Stomach (tissue), 9 donors: ENCODE data around the gene AP4E1. TPM values are rescaled to one million over a fixed set of nuclear protein-coding genes. Genes with fewer than 3 reads are reported as not detected.
"Not testable (repeated sequence)": the region's sequence is repeated elsewhere in the genome, so short reads cannot be mapped to it uniquely, and the experiment has no call there.

Experiments
- DNase-seq, 2 donors: peaks; one replicate each; pipeline versions ENCODE4 v3.0.0 to v3.0.0-alpha.2; 2013 to 2019
- H3K27ac ChIP-seq, 5 donors: fragments of 200-600 bp in 4 of 5; sonication (generic) in 4 of 5; one replicate each; pipeline ENCODE4 v1.5.1; 2013 to 2019; ENCODE audit warnings: mild to moderate bottlenecking in 1 of 5, moderate library complexity in 1 of 5
- H3K27me3 ChIP-seq, 3 donors: fragments of 200-600 bp; sonication (generic); one replicate each; pipeline ENCODE4 v1.5.1; 2017 to 2019; ENCODE audit warnings: mixed run types in 1 of 3
- H3K36me3 ChIP-seq, 4 donors: fragments of 200-600 bp; sonication (generic); 1 replicate in 3 of 4; 2 replicates in 1 of 4; pipeline ENCODE4 v1.5.1; 2016 to 2019
- H3K4me1 ChIP-seq, 4 donors: fragments of 200-600 bp; sonication (generic); one replicate each; pipeline ENCODE4 v1.5.1; 2016 to 2019
- H3K4me3 ChIP-seq, 4 donors: fragments of 200-600 bp; sonication (generic) in 3 of 4; one replicate each; pipeline ENCODE4 v1.5.1; 2016 to 2019; ENCODE audit warnings: mild to moderate bottlenecking in 1 of 4
- H3K9me3 ChIP-seq, 4 donors: fragments of 200-600 bp; sonication (generic); one replicate each; pipeline ENCODE4 v1.5.1; 2016 to 2019
- EP300 ChIP-seq: sonication (generic); formaldehyde crosslinking; IDR thresholded peaks from one replicate; pipeline ENCODE4 v1.6.1; 2017; ENCODE audit warnings: antibody characterized with exemption
- POLR2A ChIP-seq, 4 donors: fragments of 450-650 bp; IDR thresholded peaks; one replicate each; pipeline ENCODE4 v1.6.1; 2016; ENCODE audit warnings: antibody characterized with exemption in 4 of 4, control low read depth in 2 of 4, mild to moderate bottlenecking in 1 of 4, moderate library complexity in 1 of 4
- POLR2AphosphoS5 ChIP-seq, 3 donors: sonication (generic); formaldehyde crosslinking; IDR thresholded peaks; one replicate each; pipeline ENCODE4 v1.6.1; 2016; ENCODE audit warnings: antibody characterized with exemption in 3 of 3
- WGBS, 5 donors: extraction: QIAGEN DNeasy Blood & Tissue Kit in 3 of 5; methylation state at CpG; one replicate each; pipeline versions ENCODE4 v1.1.5 to v1.1.7; 2013 to 2018; 5-methylcytosine and 5-hydroxymethylcytosine counted together
- intact Hi-C: fragments of 100-400 bp; cut with DNase I; formaldehyde crosslinking; loops from one replicate; pipeline ENCODE4 v1.15.1; 2023; ENCODE audit warnings: low total_unique reads
- polyA plus RNA-seq, 3 donors: library from polyadenylated mRNA; stranded (reverse); fragments of 200-250 nt; gene quantifications; one replicate each; pipeline ENCODE4 v1.2.3, GENCODE V29; 2013
- total RNA-seq, 5 donors: library from RNA; depleted of rRNA; stranded (reverse); fragments of >200 nt; gene quantifications; one replicate each; pipeline versions ENCODE4 v1.1.0 to v1.2.3, GENCODE V29; 2014 to 2016
- TF ChIP-seq, protein P1 (sequence below), 7 experiments: fragments of 450-650 bp in 4 of 7; fragments of 200-600 bp in 3 of 7; sonication (generic) in 3 of 7; IDR thresholded peaks; one replicate each; pipeline ENCODE4 v1.5.1; 2016 to 2019; ENCODE audit warnings: antibody characterized with exemption in 7 of 7, control low read depth in 2 of 7, mild to moderate bottlenecking in 1 of 7
- donor health status: healthy with polysubstance abuse.
- donor health status: Bipolar disorder and iron deficiency.
- donor health status: healthy.

Gene AP4E1
- total and polyA plus RNA-seq, 8 donors = 1.8 to 31.9 (median 7.6) TPM

DNA sequence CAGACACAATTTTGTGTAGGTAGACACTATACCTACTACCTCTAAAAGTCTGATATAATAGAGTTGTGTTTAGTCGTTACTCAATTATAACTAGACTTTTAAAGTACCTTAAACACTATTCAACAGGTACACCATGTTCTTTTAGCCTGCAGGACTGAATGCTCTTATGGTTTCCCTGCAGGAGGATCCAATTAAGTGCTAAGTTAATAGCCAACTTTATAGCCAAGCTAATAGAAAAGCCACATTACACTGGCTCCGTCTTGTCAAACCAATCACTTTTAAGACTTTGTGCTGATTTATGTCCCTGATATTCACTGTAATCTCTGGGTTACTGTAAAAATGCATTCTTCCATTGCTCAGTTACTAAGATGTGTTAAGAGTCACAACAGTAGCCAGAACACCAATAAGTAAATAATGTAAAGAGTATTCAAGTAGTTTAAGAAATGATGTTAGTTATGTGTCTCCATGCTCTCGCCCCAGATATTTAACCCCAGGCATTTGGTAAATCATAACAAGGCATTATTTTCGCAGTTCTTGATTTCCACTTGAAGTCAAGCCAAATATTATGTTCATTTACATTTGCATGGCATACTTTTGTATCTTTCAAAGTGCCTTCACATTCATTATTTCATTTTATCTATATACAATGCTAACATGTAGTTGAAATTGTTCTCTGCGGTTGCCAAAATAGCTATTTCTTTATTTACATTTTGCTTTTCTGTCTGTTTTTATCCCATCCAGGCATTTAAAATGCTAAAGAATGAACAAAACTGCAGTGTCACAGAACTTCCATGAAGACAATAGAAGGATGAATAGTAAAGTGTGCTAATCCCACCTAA, 42.7 kb upstream of the AP4E1 start:
- no peaks in the 10 kb centered on the region for H3K36me3 ChIP-seq
- TF ChIP-seq POLR2AphosphoS5 (IDR thresholded peaks at IDR 0.05) (no peak), POLR2A (IDR thresholded peaks at IDR 0.05) (no peak), EP300 (no peak)
- TF ChIP-seq, protein P1, sequence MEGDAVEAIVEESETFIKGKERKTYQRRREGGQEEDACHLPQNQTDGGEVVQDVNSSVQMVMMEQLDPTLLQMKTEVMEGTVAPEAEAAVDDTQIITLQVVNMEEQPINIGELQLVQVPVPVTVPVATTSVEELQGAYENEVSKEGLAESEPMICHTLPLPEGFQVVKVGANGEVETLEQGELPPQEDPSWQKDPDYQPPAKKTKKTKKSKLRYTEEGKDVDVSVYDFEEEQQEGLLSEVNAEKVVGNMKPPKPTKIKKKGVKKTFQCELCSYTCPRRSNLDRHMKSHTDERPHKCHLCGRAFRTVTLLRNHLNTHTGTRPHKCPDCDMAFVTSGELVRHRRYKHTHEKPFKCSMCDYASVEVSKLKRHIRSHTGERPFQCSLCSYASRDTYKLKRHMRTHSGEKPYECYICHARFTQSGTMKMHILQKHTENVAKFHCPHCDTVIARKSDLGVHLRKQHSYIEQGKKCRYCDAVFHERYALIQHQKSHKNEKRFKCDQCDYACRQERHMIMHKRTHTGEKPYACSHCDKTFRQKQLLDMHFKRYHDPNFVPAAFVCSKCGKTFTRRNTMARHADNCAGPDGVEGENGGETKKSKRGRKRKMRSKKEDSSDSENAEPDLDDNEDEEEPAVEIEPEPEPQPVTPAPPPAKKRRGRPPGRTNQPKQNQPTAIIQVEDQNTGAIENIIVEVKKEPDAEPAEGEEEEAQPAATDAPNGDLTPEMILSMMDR (IDR thresholded peaks at IDR 0.05) = no peak
- H3K4me1 ChIP-seq = no peaks in the 10 kb centered on the region
- intact Hi-C loops = no loop called here
- H3K27me3 ChIP-seq = no peaks in the 10 kb centered on the region
- H3K9me3 ChIP-seq = no peaks in the 10 kb centered on the region
- 84 to 93% (median 89%) methylated on average over 5 of the region's 5 CpGs for WGBS, 5 donors
- H3K27ac ChIP-seq = no peak overlapping the region
- H3K4me3 ChIP-seq = no peak overlapping the region
- no peak for DNase-seq

DNA sequence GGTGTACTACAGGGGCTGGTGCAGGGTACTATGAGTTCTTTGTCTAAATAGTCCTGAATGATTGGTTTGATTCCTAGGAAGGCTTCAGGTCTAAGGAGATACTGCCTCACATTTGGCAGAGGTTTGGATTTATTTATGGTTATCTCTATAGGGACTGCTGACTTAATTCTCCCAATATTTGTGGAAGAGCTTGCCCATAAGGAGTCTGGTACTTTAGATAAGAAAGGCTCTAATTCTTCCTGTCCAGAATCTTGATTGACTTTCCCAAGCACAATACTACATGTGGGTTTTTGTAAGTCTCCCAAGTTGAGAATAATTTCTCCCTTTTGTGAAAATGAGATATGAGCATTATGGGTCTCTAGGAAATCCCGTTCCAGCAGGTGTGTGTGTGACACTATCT, 36.7 kb upstream of the AP4E1 start:
- H3K36me3 ChIP-seq = no peaks in the 10 kb centered on the region
- peaks cover 0 to 18% (median 8%) of the 10 kb centered on the region in 4 donors for H3K4me1 ChIP-seq
- no peak for DNase-seq
- no peaks in the 10 kb centered on the region for H3K27me3 ChIP-seq
- 28 to 60% (median 47%) methylated on average over 1 of the region's 1 CpG for WGBS, 5 donors
- intact Hi-C loops = no loop called here
- TF ChIP-seq POLR2A (IDR thresholded peaks at IDR 0.05) = no peak
- TF ChIP-seq, protein P1 (IDR thresholded peaks at IDR 0.05) = no peak
- no peak for TF ChIP-seq POLR2AphosphoS5 (IDR thresholded peaks at IDR 0.05)
- no peak overlapping the region for H3K4me3 ChIP-seq
- H3K9me3 ChIP-seq = no peaks in the 10 kb centered on the region
- no peak overlapping the region for H3K27ac ChIP-seq

DNA sequence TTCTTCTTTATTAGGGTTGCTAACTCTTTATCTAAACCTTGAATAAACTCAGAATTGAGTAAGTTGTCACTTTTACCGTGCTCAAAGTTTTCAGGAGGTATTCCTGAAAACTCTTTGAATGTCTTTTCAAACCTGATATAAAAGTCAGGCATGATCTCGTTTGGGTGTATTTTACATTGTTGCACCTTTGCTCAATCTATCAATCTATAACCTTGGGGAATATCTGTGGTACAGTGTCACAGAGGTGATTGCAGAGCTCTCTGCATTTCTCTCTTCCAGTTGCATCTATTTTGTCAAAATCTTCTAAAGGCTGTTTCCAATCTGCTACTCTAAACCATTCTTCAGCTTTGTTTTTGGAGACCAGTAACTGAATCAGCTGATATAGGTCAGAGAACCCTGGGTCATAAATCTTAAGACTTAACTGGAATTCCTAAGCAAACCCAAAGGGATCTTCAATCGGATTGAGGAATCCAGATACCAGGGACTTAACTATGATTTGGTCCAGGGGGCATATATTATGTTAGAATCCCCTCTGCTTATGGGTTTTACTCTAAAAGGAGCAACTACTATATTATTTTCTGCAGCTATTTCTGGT, 35.6 kb upstream of the AP4E1 start:
- Histone ChIP-seq H3K4me3 (no peak overlapping the region), H3K27ac (no peak overlapping the region), H3K9me3 (no peaks in the 10 kb centered on the region), H3K36me3 (no peaks in the 10 kb centered on the region), H3K27me3 (no peaks in the 10 kb centered on the region), H3K4me1 (peaks cover 0 to 24% (median 14%) of the 10 kb centered on the region in 4 donors)
- TF ChIP-seq POLR2A (IDR thresholded peaks at IDR 0.05) = no peak
- TF ChIP-seq, protein P1 (IDR thresholded peaks at IDR 0.05) = no peak
- TF ChIP-seq EP300 = no peak
- TF ChIP-seq POLR2AphosphoS5 (IDR thresholded peaks at IDR 0.05) = no peak
- intact Hi-C loops = no loop called here
- WGBS, 5 donors = 60 to 79% (median 74%) methylated on average over 3 of the region's 3 CpGs
- no peak for DNase-seq

GRCh38 chr15:50873935-50874361, 34.5 kb upstream of the AP4E1 start:
- TF ChIP-seq POLR2AphosphoS5 (IDR thresholded peaks at IDR 0.05) = no peak
- TF ChIP-seq POLR2A (IDR thresholded peaks at IDR 0.05) = no peak
- TF ChIP-seq, protein P1 (IDR thresholded peaks at IDR 0.05) = no peak
- TF ChIP-seq EP300 = no peak
- no peaks in the 10 kb centered on the region for H3K36me3 ChIP-seq
- H3K27me3 ChIP-seq = no peaks in the 10 kb centered on the region
- intact Hi-C loops = no loop called here
- H3K4me3 ChIP-seq = peak overlapping the region in 1 of 4 donors; percentile 1
- no peak overlapping the region for H3K27ac ChIP-seq
- no peak for DNase-seq
- WGBS, 5 donors = 34 to 48% (median 39%) methylated on average over 4 to 9 of the region's 9 CpGs
- no peaks in the 10 kb centered on the region for H3K9me3 ChIP-seq
- H3K4me1 ChIP-seq = peaks cover 0 to 24% (median 14%) of the 10 kb centered on the region in 4 donors

- not testable (repeated sequence) for H3K36me3 ChIP-seq, H3K27ac ChIP-seq, H3K27me3 ChIP-seq, H3K9me3 ChIP-seq, DNase-seq, H3K4me3 ChIP-seq
- WGBS, 5 donors = 88 to 98% (median 92%) methylated on average over 3 of the region's 3 CpGs
- H3K4me1 ChIP-seq = peaks cover 0 to 26% (median 14%) of the 10 kb centered on the region in 4 donors
- intact Hi-C loops = loop anchor here (5.0 kb wide), 1 partner anchor 198 kb away; no protein-coding TSS in a partner anchor
These were observed 33.2 kb upstream of the AP4E1 start for GRCh38 chr15:50875238-50875637.
